Measurements from ENCODE around the gene PSMD9.
"Not testable (repeated sequence)": the region's sequence is repeated elsewhere in the genome, so short reads cannot be mapped to it uniquely, and the experiment has no call there.

PSMD9 gene

DNA sequence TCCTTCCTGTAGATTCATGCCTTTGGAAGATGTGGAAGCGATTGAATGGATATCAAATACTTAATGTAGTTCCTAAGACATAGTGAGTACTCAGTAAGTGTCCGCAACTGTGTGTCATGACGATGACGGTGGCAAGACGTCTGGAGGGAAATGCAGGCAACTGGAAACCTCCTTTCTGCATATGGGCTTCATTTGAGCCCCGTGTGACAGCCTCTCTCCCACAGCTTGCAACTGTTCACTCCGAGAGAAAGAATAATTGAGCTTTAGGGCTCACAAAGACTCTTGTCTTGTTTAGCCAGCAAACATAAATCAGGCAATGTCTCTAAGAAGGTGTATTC, 36.7 kb downstream of the PSMD9 start:
- DNase-seq (ENCODE audit: low read depth) = no peak

DNA sequence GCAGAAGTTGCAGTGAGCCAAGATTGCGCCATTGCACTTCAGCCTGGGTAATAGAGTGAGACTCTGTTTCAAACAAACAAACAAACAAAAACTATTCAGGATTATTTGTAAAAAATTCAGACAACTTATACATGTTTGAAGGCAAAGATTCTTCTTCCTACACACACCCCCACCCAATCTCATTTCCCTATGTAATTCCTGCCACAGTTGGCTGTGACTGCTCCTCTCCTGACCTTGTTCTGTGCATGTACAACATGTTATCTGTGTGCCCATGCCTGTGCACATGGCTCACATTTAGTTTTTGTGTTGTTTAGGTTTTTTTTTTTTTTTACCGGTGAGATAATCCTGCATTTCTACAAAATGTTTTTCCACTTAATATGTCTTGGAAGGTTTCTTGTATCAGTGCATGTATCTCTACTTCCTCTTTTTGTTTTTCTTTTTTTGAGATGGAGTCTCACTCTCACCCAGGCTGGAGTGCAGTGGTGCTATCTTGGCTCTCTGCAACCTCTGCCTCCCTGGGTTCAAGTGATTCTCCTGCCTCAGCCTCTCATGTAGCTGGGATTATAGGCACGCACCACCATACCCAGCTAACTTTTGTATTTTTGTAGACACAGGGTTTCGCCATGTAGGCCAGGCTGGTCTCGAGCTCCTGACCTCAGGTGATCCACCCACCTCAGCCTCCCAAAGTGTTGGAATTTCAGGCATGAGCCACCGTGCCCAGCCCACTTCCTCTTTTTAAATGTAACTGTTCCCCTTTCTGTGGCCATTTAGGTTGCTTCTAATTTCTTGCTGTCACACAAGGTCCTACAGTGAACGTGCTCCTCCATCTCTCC, 38.5 kb downstream of the PSMD9 start:
- no peak for DNase-seq (ENCODE audit: low read depth)

DNA sequence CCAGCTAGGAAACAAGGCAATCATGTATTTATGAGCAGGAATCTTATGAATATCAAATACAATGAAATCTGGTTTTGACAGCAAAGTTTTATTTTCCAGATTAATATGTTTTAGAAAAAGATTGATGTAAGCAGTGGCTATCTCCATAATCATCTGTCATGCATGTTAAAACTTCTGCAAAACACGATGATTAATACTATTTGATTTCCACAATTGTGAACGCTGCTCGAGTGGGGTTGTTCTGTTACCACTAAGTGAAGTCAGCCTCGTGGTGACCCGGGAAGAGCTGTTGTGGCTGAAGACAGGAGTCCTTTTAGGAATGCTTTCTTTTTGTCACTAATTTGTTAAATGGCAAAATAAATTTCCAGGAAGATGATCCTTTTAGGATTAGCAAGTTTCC, 39.2 kb downstream of the PSMD9 start:
- DNase-seq (ENCODE audit: low read depth) = no peak

DNA sequence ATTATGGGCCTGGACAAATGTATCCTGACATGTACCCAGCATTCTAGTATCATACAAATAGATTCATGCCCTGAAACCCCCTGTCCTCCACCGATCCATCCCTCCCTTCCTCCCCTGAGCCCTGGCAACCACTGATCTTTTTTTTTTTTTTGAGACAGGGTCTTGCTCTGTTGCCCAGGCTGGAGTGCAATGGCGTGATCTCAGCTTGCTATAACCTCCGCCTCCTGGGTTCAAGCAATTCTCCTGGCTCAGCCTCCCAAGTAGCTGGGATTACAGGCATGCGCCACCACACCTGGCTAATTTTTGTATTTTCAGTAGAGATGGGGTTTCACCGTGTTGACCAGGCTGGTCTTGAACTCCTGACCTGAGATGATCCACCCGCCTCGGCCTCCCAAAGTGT, 41.0 kb downstream of the PSMD9 start:
- not testable (repeated sequence) for DNase-seq (ENCODE audit: low read depth)

DNA sequence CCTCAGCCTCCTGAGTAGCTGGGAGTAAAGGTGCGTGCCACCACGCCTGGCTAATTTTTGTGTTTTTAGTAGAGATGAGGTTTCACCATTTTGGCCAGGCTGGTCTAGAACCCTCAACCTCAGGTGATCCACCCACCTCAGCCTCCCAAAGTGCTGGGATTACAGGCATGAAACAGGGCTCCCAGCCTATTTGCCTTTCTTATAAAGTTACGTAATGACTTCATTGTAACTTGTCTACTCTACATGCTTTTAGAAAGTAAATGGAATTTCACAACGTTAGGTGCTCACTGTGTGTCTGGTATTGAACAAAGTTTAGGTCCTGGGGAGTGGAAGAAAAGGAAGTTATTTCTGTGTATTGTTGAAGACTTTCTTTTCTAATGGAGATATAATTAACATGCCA, 42.3 kb downstream of the PSMD9 start:
- no peak for DNase-seq (ENCODE audit: low read depth)

DNA sequence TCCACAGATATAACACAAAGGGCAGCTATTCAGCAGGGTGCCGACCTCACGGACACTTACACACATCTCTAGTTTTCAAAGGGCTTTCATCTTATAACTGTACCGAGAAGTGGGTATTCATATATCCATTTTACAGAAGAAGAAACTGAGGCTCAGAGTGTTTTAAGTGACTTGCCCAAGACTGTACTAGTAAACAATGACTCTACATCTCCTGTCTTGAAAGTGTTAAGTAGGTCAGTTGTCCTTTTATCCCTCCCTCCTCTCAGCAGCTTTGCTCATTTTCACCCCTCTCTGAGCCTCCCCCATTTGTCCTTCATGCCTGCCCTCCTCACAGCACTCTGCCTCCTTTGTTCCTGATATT, 43.6 kb downstream of the PSMD9 start:
- no peak for DNase-seq (ENCODE audit: low read depth)

DNA sequence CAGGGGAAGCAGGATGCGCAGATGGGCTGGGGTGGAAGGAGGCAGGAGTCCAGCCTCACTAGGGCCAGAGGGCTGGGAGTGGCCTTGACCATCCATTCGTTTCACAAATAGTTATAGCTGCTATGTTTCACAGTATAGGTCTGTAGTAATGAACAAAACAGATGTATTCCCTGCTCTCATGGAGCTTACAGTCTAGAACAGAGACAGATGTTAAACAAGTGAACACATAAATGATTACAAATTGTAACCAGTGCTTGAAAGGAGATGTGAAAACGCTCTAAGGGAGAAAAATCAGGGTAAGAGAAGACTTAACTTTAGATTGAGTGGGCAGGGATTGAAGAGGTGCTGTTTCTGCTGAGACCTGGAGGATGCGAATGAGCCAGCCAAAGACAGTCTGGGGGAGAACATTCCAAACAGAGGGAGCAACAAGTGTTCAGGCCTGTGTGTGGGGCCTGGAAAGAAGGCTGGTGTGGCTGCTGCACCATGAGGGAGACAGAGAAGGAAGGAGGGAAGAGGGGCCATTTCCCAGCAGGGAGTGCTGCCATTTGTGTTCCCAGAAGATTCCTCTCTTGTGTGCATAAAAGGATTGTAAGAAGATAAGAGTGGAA, 44.4 kb downstream of the PSMD9 start:
- no peak for DNase-seq (ENCODE audit: low read depth)

DNA sequence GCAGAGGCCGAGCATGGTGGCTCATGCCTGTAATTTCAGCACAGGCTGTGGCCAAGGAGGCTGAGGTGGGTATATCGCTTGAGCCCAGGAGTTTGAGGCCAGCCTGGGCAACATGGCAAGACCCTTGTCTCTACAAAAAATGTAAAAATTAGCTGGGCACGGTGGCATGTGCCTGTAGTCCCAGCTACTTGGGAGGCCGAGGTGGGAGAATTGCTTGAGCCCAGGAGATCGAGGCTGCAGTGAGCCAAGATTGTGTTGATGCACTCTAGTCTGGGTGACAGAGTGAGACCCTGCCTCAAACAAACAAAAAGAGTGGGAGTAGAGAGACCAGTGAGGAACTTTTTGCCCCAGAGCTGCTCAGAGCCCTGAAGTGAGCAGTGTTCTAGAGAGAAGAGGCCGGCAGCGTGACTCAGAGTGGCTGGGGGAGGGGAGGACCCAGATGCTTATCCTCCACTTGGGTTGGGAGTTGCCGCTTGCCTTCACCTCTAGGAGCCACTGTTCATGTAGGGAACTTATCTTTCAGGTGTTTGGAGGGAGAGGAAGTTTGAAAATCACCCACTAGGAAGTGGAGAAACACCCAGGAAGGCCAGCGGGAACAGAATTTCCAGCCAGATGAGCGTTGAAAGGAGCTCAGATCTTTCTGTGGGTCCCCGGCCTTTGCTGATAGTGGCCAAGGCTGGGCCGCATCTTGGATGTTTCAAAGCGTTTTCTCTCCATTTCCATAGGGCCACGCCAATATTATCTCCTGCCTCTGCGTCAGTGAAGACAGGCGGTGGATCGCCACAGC, 45.1 kb downstream of the PSMD9 start:
- no peak for DNase-seq (ENCODE audit: low read depth)

DNA sequence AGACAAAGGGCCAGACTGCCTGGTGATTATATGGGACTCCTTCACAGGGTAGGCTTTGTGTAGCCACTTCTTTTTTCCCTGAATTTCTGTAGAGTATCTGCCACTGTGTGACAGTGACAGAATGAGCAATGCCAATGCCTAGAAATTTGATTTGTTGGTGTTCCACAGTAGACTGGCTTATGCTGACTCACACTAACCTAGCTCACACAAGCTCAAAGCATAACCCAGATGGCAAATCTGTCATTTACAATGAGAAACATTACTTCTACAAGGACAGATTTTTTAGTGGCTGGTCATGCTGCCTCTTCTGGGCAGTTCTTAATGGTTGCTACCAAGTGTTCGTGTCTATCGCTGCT, 45.7 kb downstream of the PSMD9 start:
- no peak for DNase-seq (ENCODE audit: low read depth)

DNA sequence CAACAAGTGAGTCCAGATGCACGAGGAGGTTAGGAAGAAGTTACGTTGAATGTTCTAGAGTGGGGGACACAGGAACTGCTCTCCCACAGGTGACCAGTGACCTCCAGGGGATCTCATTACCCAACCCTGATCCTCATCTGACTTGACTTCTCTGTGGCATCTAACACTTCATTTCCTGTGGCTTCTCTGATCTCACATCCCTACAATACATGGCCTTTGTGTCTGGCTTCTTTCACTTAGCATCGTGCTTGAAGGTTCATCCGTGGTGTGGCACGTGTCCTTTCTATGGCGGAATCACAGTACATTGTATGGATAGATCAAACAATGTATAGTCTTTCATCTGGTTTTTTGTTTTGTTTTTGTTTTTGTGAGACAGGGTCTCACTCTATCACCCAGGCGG, 49.1 kb downstream of the PSMD9 start:
- DNase-seq (ENCODE audit: low read depth) = no peak

DNA sequence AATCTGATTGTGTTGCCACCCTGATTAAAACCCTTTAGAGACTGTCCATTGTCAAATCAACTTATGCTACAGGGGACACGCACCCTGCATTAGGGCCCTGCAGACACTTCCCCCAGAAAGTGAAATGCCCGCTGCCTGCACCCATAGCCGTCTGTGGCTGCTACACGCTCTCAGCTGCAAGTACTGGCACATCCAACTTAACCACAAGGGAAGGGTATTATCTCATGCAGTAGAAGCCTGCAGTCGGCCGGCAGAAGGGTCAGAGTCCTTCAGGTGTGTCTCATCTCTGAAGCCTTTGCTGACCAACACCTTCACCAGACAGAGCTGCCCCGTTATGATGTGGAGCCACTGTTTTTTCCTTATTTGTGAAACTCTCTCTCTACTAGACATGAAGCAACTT, 50.6 kb downstream of the PSMD9 start:
- no peak for DNase-seq (ENCODE audit: low read depth)

DNA sequence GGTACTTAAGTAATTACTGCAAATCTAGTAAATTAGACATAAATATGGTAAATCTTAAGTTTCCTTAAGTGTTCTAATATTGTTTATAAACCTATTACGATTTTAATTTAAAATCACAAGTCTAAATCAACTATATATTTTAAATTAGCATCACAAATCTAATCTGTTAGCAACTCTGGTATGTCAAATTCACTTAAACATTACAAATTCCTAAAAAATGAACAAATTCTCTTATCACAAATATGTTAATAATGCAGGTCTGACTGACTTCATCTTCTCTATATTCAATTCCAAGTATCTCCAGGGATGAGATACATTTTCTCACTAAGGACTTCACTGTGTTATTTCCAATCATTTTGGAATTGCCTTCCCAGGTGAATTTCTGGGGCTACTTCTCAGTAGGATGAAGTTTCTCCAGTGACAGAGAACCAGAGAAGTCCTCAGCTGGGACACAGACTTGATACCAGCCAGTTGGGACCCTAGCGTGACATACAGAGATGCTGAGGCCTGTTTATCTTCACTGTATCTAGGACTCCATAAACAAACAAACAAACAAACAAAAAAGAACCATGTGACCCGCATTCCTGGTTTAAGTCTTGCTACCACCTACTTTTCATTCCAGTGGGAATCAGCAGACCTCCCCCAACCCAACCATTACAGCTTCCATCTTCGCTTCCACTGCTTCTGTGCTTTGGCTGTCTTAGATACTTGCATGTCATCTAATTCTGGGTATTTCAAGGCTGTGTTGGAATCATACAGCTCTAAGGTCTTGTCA, 51.6 kb downstream of the PSMD9 start:
- no peak for DNase-seq (ENCODE audit: low read depth)

DNA sequence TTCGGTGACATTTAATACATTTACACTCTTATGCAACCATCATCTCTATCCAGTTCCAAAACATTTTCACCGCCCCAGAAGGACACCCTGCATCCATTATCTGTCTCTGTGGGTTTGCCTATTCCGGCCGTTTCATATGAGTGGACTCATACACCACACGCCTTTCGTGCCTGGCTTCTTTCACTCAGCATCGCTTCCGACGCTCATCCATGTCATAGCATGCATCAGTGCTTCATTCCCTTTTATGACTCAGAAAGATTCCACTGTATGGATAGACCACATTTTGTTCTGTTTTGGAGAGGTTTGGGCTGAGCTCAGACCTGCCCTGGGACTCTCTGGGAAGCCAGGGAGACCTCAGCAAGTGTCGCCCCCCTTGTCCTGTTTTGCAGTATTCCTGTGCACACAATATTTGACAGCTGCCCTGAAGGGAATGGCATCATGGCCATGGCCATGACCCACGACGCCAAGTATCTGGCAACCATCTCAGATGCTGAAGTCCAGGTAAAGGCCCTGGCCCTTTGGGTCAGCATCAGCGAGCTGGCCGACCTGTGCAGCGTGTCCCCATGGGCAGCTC, 53.6 kb downstream of the PSMD9 start:
- DNase-seq (ENCODE audit: low read depth) = no peak

DNA sequence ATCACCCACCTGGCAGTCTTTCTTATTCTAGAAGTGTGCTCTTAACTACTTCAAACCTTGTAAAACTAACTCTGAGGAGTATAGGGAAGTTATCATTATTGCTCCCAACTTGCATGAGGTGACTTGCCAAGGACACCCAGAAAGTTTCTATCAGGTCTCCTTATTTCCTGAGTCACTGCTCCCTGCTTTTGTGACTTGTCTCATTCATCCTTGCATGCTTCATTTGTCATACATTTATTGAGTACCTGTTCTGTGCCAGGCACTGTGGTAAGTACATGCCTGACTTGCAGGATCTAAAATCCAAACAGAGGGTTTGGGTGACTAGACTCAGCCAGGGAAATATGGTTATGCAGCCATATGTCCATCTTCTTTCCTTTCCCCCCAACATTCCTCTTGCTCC, 55.3 kb downstream of the PSMD9 start:
- no peak for DNase-seq (ENCODE audit: low read depth)

DNA sequence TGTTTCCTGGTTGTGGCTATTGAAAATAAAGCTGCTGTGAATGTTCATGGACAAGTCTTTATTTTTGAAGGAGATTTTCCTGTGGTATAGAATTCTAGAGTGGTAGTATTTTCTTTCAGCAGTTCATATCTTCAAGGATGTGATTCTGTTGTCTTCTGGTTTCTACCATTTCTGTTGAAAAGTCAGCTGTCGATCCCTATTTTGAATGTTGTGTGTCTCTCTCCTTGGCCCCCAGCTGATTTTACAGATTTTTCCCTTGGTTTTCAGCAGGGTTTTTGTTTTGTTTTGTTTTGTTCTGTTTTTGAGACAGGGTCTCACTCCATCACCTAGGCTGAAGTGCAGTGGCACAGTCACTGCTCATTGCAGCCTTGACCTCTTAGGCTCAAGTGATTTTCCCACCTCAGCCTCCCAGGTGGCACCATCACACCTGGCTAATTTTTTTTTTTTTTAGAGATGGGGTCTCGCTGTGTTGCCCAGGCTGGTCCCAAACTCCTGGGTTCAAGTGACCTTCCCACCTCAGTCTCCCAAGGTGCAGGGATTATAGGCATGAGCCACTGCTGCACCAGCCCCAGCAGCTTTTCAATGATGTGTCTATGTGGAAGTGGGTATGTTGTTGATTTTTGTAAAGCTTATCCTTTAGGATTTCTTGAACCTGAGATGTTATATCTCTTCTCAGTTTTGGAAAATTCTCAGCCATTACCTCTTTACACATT, 57.9 kb downstream of the PSMD9 start:
- DNase-seq (ENCODE audit: low read depth) = no peak

DNA sequence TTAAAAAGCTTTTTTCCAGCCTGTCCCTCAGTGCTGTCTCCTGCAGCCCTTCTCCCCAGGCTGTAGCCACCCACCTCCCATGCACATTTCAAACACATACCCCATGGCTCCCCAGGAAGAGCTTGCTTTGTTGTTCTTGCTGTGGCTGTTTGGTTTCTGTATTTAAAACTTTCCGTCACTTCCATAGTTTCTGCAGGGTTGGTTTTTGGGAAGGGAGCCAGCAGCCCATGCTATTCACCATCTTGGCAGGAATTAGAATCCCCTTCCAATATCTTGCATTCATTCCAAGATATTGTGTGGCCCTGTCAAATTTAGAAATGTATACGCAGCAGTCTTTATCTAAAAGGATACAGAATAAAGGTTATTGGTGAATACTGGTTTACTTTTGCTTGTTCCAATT, 59.4 kb downstream of the PSMD9 start:
- no peak for DNase-seq (ENCODE audit: low read depth)

DNA sequence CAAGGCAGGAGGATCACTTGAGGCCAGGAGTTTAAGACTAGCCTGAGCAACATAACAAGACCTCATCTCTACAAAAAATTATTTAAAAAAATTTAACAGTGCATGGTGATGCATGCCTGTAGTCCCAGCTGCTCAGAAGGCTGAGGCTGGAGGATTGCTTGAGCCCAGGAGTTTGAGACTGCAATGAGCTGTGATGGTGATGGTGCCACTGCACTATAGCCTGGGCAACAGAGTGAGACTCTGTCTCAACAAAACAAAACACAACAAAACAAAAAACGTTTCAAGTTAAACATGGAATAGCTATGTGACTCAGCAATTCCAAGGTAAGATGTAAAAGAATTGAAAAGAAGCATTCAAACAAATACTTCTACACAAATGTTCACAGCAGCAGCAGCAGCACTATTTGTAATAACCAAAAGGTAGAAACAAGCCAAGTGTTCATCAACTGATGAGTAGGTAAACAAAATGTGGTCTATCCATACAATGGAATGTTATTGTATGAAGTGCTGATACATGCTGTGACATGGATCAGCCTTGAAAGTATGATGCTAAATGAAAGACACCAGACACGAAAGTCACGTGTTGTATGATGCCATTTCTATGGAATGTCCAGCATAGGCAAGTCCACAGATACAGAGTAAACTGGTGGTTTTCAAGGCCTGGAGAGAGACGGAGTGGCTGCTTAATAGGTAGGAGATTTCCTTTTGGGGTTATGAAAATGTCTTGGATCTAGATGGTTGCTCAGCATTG, 61.2 kb downstream of the PSMD9 start:
- no peak for DNase-seq (ENCODE audit: low read depth)

DNA sequence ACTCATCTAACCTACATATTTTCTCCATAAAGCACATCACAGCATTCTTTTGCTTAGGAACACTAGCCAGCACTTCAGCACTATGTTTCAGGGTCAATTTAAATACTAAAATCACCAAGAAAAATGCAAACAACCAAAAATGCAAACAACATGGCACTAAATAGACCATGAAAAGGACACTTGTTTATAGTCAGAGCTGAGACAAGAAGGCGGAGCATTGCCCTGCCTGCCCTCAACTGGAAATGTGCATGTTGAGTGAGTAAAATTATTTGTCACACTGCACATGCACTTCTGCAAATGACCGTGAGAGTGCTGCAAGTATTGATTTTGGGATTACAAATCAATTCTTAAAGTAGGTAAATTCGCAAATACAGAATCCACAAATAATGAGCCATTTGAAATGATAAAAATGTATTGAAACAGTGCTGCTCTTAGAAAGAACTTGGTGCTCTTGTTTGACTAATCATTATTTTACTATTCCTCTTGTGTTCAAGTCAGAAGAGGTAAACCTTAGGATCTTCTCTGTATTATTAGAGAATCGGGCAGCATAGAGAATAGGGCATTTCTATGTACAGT, 64.6 kb downstream of the PSMD9 start:
- DNase-seq (ENCODE audit: low read depth) = no peak

DNA sequence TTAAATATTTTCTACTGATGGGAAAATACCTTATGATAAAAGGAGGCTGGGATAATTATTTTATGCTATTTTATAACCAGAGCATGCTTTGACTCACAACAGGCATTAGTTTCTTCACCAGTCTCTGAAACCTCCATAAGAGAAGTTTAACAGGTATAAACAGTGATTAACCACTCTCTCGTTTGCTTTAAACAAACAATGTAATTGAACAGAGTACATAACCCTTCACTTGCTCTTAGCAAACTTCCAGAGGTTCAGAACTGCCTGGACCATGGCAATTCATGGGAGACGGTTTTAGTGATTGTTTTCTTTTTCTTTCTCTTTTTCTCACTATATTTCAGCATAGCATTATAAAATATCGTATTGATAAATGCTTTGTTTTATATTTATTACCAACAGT, 65.1 kb downstream of the PSMD9 start:
- DNase-seq (ENCODE audit: low read depth) = no peak
